Right ventricle myocardium inferior (tissue), 1 donor: ENCODE results near the gene PUS10. TPM values are rescaled to one million over a fixed set of nuclear protein-coding genes. Genes with fewer than 3 reads are reported as not detected.

Source experiments
- ATAC-seq: fragments of 200-7000 bp; cut with Tn5 transposase; one replicate; pipeline ENCODE4 v1.9.1; 2020; ENCODE audit warnings: mild to moderate bottlenecking, moderate library complexity
- DNase-seq: peaks from one replicate; pipeline ENCODE4 v3.0.0; 2021; ENCODE audit errors: missing footprints
- intact Hi-C: fragments of 100-400 bp; cut with DNase I; formaldehyde crosslinking; loops from one replicate; pipeline ENCODE4 v1.11.0; 2022
- total RNA-seq: library from RNA; stranded (reverse); fragmentation: NEBNext Ultra II Directional; extraction: Animal tissue kit (Norgen Biotek cat#: 25700); gene quantifications from one replicate; pipeline ENCODE4 v1.2.1, GENCODE V29; 2021
- donor health status: DM: no; HTN: yes; CAD: no; lungs with severe emphysema.

The PUS10 gene
- total RNA-seq, 1 donor from 2014 or later = 5.2 TPM

GRCh38 chr2:60977562-60977895 lies 40.5 kb downstream of the PUS10 start:
- ATAC-seq (no peak), DNase-seq (no peak)
- intact Hi-C loops = no loop called here

GRCh38 chr2:60976875-60977561 lies 41.0 kb downstream of the PUS10 start:
- intact Hi-C loops = no loop called here
- DNase-seq (no peak), ATAC-seq (no peak)

GRCh38 chr2:60976256-60976850 lies 41.7 kb downstream of the PUS10 start:
- intact Hi-C loops = no loop called here
- ATAC-seq (no peak), DNase-seq (no peak)

- ATAC-seq = no peak
- intact Hi-C loops = no loop called here
- DNase-seq = no peak
Measured at GRCh38 chr2:60974652-60975051, 43.4 kb downstream of the PUS10 start.

- ATAC-seq (no peak), DNase-seq (no peak)
- intact Hi-C loops = no loop called here
Measured at GRCh38 chr2:60973705-60974104, 44.4 kb downstream of the PUS10 start.

GRCh38 chr2:60972889-60973656 lies 45.0 kb downstream of the PUS10 start:
- no peak for ATAC-seq
- DNase-seq = no peak
- intact Hi-C loops = no loop called here

GRCh38 chr2:60966507-60967405 lies 51.3 kb downstream of the PUS10 start:
- DNase-seq = no peak
- no peak for ATAC-seq
- intact Hi-C loops = no loop called here

GRCh38 chr2:60965499-60965785 lies 52.6 kb downstream of the PUS10 start:
- no peak for DNase-seq
- intact Hi-C loops = no loop called here
- ATAC-seq = no peak

GRCh38 chr2:60964651-60965498 lies 53.2 kb downstream of the PUS10 start:
- no peak for ATAC-seq
- intact Hi-C loops = no loop called here
- no peak for DNase-seq

GRCh38 chr2:60963190-60963589 lies 54.9 kb downstream of the PUS10 start:
- ATAC-seq = no peak
- DNase-seq = no peak

GRCh38 chr2:60962528-60962927 lies 55.5 kb downstream of the PUS10 start:
- intact Hi-C loops = no loop called here

More at GRCh38 chr2:60963190-60963589, 54.9 kb downstream of the PUS10 start:
- intact Hi-C loops = no loop called here

GRCh38 chr2:60961457-60961856 lies 56.6 kb downstream of the PUS10 start:
- intact Hi-C loops = no loop called here
- no peak for ATAC-seq
- DNase-seq = no peak

More at GRCh38 chr2:60962528-60962927, 55.5 kb downstream of the PUS10 start:
- ATAC-seq (no peak), DNase-seq (no peak)

GRCh38 chr2:60960706-60961105 lies 57.3 kb downstream of the PUS10 start:
- intact Hi-C loops = no loop called here
- ATAC-seq (no peak), DNase-seq (no peak)

GRCh38 chr2:60959501-60959900 lies 58.6 kb downstream of the PUS10 start:
- intact Hi-C loops = no loop called here
- ATAC-seq (no peak), DNase-seq (no peak)

- ATAC-seq = no peak
- no peak for DNase-seq
- intact Hi-C loops = no loop called here
Measured at GRCh38 chr2:60958800-60959199, 59.3 kb downstream of the PUS10 start.

GRCh38 chr2:60958361-60958760 lies 59.7 kb downstream of the PUS10 start:
- ATAC-seq = no peak
- intact Hi-C loops = no loop called here
- DNase-seq = no peak

- intact Hi-C loops = no loop called here
- ATAC-seq (no peak), DNase-seq (no peak)
Measured at GRCh38 chr2:60957643-60958042, 60.4 kb downstream of the PUS10 start.

- DNase-seq (no peak), ATAC-seq (peak; percentile 20)
- intact Hi-C loops = no loop called here
Measured at GRCh38 chr2:60957224-60957623, 60.8 kb downstream of the PUS10 start.

GRCh38 chr2:60954139-60954538 lies 63.9 kb downstream of the PUS10 start:
- DNase-seq (no peak), ATAC-seq (no peak)
- intact Hi-C loops = no loop called here
